Erythroblast (primary cell): ENCODE results near the gene RUBCNL.

ENCODE experiments used
- GATA1 ChIP-seq: IDR thresholded peaks from 2 replicates; pipeline ENCODE4 v1.6.1; 2011; ENCODE audit warnings: low read depth, mild to moderate bottlenecking, control low read depth, low read length, moderate library complexity
- POLR2A ChIP-seq: IDR thresholded peaks from 2 replicates; pipeline ENCODE4 v1.6.1; 2011; ENCODE audit warnings: mild to moderate bottlenecking, low read length

- TF ChIP-seq POLR2A (no peak), GATA1 (no peak)
Observed at GRCh38 chr13:46329624-46330023, 57.4 kb downstream of the RUBCNL start.
